IPS DF 6.9 (cell line): Measurements from ENCODE around the gene SP7.

ENCODE experiments used
- DNase-seq: peaks from one replicate; pipeline ENCODE4 v3.0.0-alpha.2; 2013; ENCODE audit warnings: low read depth, low spot score
- H3K27ac ChIP-seq: one replicate; pipeline ENCODE4 v1.5.1; 2013; ENCODE audit warnings: low read length, control low read depth
- H3K27me3 ChIP-seq: 2 replicates; pipeline ENCODE4 v1.6.1; 2013; ENCODE audit warnings: mild to moderate bottlenecking, low read length; ENCODE audit not compliant: control insufficient read depth, insufficient read depth
- H3K36me3 ChIP-seq: 2 replicates; pipeline ENCODE4 v1.6.1; 2013; ENCODE audit warnings: low read length; ENCODE audit not compliant: control insufficient read depth, insufficient read depth
- H3K4me1 ChIP-seq: 2 replicates; pipeline ENCODE4 v1.6.1; 2013; ENCODE audit warnings: low read length; ENCODE audit not compliant: control insufficient read depth, insufficient read depth
- H3K4me3 ChIP-seq: 2 replicates; pipeline ENCODE4 v1.5.1; 2013; ENCODE audit warnings: mild to moderate bottlenecking, low read length
- H3K9me3 ChIP-seq: 2 replicates; pipeline ENCODE4 v1.6.1; 2013; ENCODE audit warnings: low read length, inconsistent platforms; ENCODE audit not compliant: control insufficient read depth, insufficient read depth
- WGBS: extraction: QIAGEN DNeasy Blood & Tissue Kit; methylation state at CpG from one replicate; pipeline ENCODE4 v1.1.7; 2013; ENCODE audit warnings: mixed read lengths, missing lambda C conversion rate; ENCODE audit not compliant: insufficient read length, insufficient coverage; 5-methylcytosine and 5-hydroxymethylcytosine counted together

The SP7 gene

GRCh38 chr12:53295891-53296219 lies 40.3 kb downstream of the SP7 start:
- Histone ChIP-seq H3K27ac (no peak overlapping the region), H3K27me3 (no peaks in the 10 kb centered on the region), H3K36me3 (peaks cover 18% of the 10 kb centered on the region), H3K4me1 (no peaks in the 10 kb centered on the region), H3K4me3 (peak overlapping the region; percentile 67), H3K9me3 (no peaks in the 10 kb centered on the region)
- WGBS = no CpG with 5 or more reads among the region's 12 CpGs
- no peak for DNase-seq

GRCh38 chr12:53295070-53295890 lies 40.9 kb downstream of the SP7 start, which contains the start of gene PFDN5:
PFDN5 (plus strand) TSS chr12:53295542; CDS start chr12:53295568, 26 bp downstream.
- Histone ChIP-seq H3K4me3 (peak within 1 kb of the TSS; percentile 67), H3K9me3 (no peaks in the 10 kb centered on the region), H3K27me3 (no peaks in the 10 kb centered on the region), H3K4me1 (no peaks in the 10 kb centered on the region), H3K36me3 (peaks cover 22% of the 10 kb centered on the region), H3K27ac (no peak within 1 kb of the TSS)
- no CpG with 5 or more reads among the region's 42 CpGs for WGBS
- DNase-seq = peak; percentile 68

DNA sequence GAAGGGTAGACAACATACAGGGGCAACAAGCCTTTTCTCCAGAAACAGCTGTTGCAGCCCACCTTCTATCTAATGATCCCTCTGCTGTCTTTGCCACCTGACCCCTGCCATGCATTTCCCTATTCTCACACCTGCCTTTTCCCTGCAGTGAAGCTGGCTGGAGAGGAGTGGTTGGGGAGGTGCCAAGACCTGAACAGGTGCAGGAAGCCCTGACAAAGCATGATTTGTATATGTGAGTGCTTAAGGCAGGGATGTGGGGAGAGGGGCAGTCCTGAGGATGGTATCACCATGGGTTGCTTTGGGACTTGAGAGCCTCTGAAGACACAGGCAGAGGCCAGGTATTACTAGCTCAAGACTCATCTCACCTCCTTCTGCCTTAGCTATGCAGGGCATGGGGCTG lies 43.7 kb downstream of the SP7 start:
- Histone ChIP-seq H3K9me3 (no peaks in the 10 kb centered on the region), H3K27me3 (no peaks in the 10 kb centered on the region), H3K27ac (no peak overlapping the region), H3K4me1 (no peaks in the 10 kb centered on the region), H3K4me3 (no peak overlapping the region), H3K36me3 (peaks cover 35% of the 10 kb centered on the region)
- DNase-seq = no peak

DNA sequence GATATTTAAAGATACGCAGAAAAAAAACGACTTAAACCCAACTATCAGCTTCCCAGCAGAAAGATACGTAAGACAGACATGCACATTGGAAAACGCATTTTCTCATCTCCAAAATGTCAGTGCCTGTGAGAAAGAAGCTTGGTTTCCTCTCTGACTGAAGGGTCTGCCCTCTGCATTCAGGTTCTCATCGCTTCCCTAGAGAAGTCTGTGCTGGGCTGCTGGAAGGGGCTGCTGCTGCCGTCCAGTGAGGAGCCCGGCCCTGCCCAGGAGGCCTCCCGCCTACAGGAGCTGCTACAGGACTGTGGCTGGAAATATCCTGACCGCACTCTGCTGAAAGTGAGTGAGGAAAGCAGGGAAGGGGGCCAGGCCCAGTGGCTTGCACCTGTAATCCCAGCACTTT lies 45.5 kb downstream of the SP7 start:
- Histone ChIP-seq H3K9me3 (no peaks in the 10 kb centered on the region), H3K27ac (no peak overlapping the region), H3K4me1 (no peaks in the 10 kb centered on the region), H3K27me3 (no peaks in the 10 kb centered on the region), H3K4me3 (no peak overlapping the region), H3K36me3 (peaks cover 35% of the 10 kb centered on the region)
- no CpG with 5 or more reads among the region's 9 CpGs for WGBS
- DNase-seq = no peak

DNA sequence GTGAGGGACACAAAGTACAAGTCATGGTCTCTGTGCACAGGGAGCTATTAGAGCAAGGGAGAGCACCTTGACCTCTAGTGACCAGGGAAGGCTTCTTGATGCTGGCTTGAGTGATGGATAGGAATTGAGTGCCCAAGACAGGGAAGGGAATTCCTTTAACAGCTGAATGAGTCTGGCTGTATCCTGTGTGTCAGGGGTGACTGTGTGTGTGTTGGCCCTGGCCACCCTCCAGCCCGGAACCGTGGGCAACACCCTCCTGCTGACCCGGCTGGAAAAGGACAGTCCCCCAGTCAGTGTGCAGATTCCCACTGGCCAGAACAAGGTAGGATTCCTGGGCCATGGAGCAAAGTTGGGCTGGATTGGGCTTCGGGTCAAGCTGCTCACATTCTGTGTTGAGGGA lies 46.3 kb downstream of the SP7 start:
- no peak overlapping the region for H3K27ac ChIP-seq
- H3K36me3 ChIP-seq = peaks cover 37% of the 10 kb centered on the region
- WGBS = no CpG with 5 or more reads among the region's 4 CpGs

GRCh38 chr12:53288322-53288721 lies 47.8 kb downstream of the SP7 start:
- no peaks in the 10 kb centered on the region for H3K27me3 ChIP-seq
- no CpG with 5 or more reads among the region's 6 CpGs for WGBS
- H3K9me3 ChIP-seq = no peaks in the 10 kb centered on the region
- peaks cover 46% of the 10 kb centered on the region for H3K36me3 ChIP-seq
- no peak for DNase-seq
- H3K4me1 ChIP-seq = no peaks in the 10 kb centered on the region
- no peak overlapping the region for H3K27ac ChIP-seq
- H3K4me3 ChIP-seq = no peak overlapping the region

More for the DNA sequence above, 46.3 kb downstream of the SP7 start:
- no peak overlapping the region for H3K4me3 ChIP-seq
- H3K27me3 ChIP-seq = no peaks in the 10 kb centered on the region
- DNase-seq = no peak
- no peaks in the 10 kb centered on the region for H3K4me1 ChIP-seq
- no peaks in the 10 kb centered on the region for H3K9me3 ChIP-seq

GRCh38 chr12:53287741-53288216 lies 48.4 kb downstream of the SP7 start:
- Histone ChIP-seq H3K27me3 (no peaks in the 10 kb centered on the region), H3K36me3 (peaks cover 50% of the 10 kb centered on the region), H3K4me3 (no peak overlapping the region), H3K27ac (no peak overlapping the region), H3K9me3 (no peaks in the 10 kb centered on the region), H3K4me1 (no peaks in the 10 kb centered on the region)
- DNase-seq = peak; percentile 35
- no CpG with 5 or more reads among the region's 11 CpGs for WGBS

DNA sequence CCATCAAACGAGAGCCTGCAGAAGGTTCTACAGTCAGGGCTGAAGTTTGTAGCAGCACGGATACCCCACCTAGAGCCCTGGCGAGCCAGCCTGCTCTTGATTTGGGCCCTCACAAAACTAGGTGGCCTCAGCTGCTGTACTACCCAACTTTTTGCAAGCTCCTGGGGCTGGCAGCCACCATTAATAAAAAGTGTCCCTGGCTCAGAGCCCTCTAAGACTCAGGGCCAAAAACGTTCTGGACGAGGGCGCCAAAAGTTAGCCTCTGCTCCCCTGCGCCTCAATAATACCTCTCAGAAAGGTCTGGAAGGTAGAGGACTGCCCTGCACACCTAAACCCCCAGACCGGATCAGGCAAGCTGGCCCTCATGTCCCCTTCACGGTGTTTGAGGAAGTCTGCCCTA lies 49.7 kb downstream of the SP7 start:
- WGBS = no CpG with 5 or more reads among the region's 9 CpGs
- peaks cover 50% of the 10 kb centered on the region for H3K36me3 ChIP-seq
- H3K9me3 ChIP-seq = no peaks in the 10 kb centered on the region
- no peaks in the 10 kb centered on the region for H3K27me3 ChIP-seq
- H3K4me1 ChIP-seq = no peaks in the 10 kb centered on the region
- H3K4me3 ChIP-seq = no peak overlapping the region
- H3K27ac ChIP-seq = no peak overlapping the region
- no peak for DNase-seq

- no peaks in the 10 kb centered on the region for H3K27me3 ChIP-seq
- no CpG with 5 or more reads among the region's 9 CpGs for WGBS
- H3K4me3 ChIP-seq = no peak overlapping the region
- no peak overlapping the region for H3K27ac ChIP-seq
- no peaks in the 10 kb centered on the region for H3K4me1 ChIP-seq
- no peak for DNase-seq
- H3K9me3 ChIP-seq = no peaks in the 10 kb centered on the region
- H3K36me3 ChIP-seq = peaks cover 51% of the 10 kb centered on the region
Observed at GRCh38 chr12:53279888-53280498, 56.2 kb downstream of the SP7 start.

DNA sequence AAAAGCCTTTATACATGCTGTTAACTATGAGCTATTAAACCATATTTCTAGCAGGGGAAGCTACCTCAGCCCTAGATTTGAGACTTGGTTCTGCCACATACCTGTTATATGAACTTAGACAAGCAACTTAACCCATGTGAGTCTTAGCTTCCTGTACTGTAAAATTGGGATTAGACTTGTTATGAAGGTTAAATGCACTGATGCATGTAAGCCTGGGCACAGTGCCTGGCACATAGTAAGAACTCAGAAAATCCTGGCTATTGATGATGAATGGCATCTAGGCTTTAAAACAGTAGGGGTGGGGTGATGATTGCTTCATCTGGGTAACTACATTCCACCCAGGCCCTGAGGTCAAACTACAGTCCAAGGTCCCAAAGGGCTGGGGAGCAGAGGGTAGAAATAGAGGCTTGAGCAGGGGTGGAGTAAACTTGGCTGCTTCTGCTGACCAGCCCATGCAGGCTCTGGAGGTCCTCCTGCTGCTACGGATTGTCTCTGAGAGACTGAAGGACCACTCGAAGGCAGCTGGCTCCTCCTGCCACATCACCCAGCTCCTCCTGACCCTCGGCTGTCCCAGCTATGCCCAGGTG lies 56.8 kb downstream of the SP7 start:
- Histone ChIP-seq H3K27ac (no peak overlapping the region), H3K9me3 (no peaks in the 10 kb centered on the region), H3K27me3 (no peaks in the 10 kb centered on the region), H3K4me1 (no peaks in the 10 kb centered on the region), H3K4me3 (no peak overlapping the region), H3K36me3 (peaks cover 51% of the 10 kb centered on the region)
- no CpG with 5 or more reads among the region's 3 CpGs for WGBS
- DNase-seq = no peak
